Erythroblast (primary cell): ENCODE measurements around the gene PDE9A.

Source experiments
- GATA1 ChIP-seq: IDR thresholded peaks from 2 replicates; pipeline ENCODE4 v1.6.1; 2011; ENCODE audit warnings: low read depth, mild to moderate bottlenecking, control low read depth, low read length, moderate library complexity
- POLR2A ChIP-seq: IDR thresholded peaks from 2 replicates; pipeline ENCODE4 v1.6.1; 2011; ENCODE audit warnings: mild to moderate bottlenecking, low read length

DNA sequence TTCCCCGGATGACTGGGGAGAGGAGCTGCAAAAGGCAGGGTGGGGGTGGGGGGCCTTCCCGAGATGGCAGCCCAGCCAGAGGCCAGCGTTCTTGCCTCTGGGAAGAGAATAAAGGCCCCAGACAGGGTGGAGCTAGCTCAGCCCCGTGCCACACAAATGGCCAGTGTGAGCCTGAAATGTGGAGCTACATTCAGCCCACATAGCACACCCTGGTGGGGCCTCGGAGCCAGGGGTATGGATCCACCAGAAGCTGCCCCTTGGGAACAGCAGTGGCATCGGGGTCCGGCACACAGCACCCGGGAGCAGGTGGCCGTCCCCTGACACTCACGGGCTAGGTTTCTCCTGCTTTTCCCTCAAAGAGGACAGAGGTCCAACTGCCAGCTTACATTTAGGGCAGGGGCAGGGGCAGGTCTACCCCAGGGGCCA, 93.9 kb downstream of the PDE9A start:
- TF ChIP-seq POLR2A (no peak), GATA1 (no peak)
